H1 (cell line): ENCODE data around the gene ST8SIA2. TPM values are rescaled to one million over a fixed set of nuclear protein-coding genes. Genes with fewer than 3 reads are reported as not detected.

Source experiments
- NRF1 ChIP-seq: IDR thresholded peaks from 2 replicates; pipeline ENCODE4 v1.6.1; 2011; ENCODE audit warnings: mild to moderate bottlenecking, low read depth, low read length, improper control_type of control experiment
- POLR2AphosphoS5 ChIP-seq: IDR thresholded peaks from 2 replicates; pipeline ENCODE4 v1.6.1; 2011; ENCODE audit warnings: low read depth, low read length
- SP1 ChIP-seq: IDR thresholded peaks from 2 replicates; pipeline ENCODE4 v1.6.1; 2011; ENCODE audit warnings: low read depth, low read length
- SP2 ChIP-seq: IDR thresholded peaks from 2 replicates; pipeline ENCODE4 v1.6.1; 2012; ENCODE audit warnings: mild to moderate bottlenecking, low read length, inconsistent platforms
- ZNF274 ChIP-seq: IDR thresholded peaks from 2 replicates; pipeline ENCODE4 v1.7.0; 2012; ENCODE audit warnings: low read length, borderline replicate concordance; ENCODE audit errors: extremely low read depth
- polyA plus RNA-seq, 7 experiments: library from polyadenylated mRNA; depleted of rRNA in 3 of 7; stranded (reverse) in 5 of 7; unstranded in 2 of 7; fragments of >200 nt in 5 of 7; fragments of 200-250 nt in 2 of 7; gene quantifications; 1 replicate in 5 of 7; 2 replicates in 1 of 7; 4 replicates in 1 of 7; pipeline versions ENCODE4 v1.2.1 to v1.2.3, GENCODE V29; 2011 to 2013; ENCODE audit warnings: missing spikeins in 2 of 7, mixed read lengths in 2 of 7
- total RNA-seq: library from RNA; stranded (reverse); fragmentation: NEBNext Ultra II Directional; extraction: Animal tissue kit (Norgen Biotek cat#: 25700); gene quantifications from 2 replicates; pipeline ENCODE4 v1.2.1, GENCODE V29; 2021
- TF ChIP-seq, protein P1 (sequence below), 3 experiments: IDR thresholded peaks; 1 replicate in 2 of 3; 2 replicates in 1 of 3; pipeline versions ENCODE4 v1.5.1 to v1.6.1; 2011; ENCODE audit warnings: low read length in 3 of 3, mild to moderate bottlenecking in 3 of 3, inconsistent platforms in 2 of 3, low read depth in 1 of 3, moderate library complexity in 1 of 3; ENCODE audit not compliant: insufficient read depth in 1 of 3; ENCODE audit errors: control extremely low read depth in 1 of 3
- TF ChIP-seq, protein P2 (sequence below): IDR thresholded peaks from 2 replicates; pipeline ENCODE4 v1.6.1; 2011; ENCODE audit warnings: low read depth, mild to moderate bottlenecking, low read length; ENCODE audit not compliant: insufficient read depth

The ST8SIA2 gene
- total and polyA plus RNA-seq, 2 of the 8 experiments (the other 6 are each of a cell fraction or from before 2014, with no cell fraction given): 3.0 to 4.5 TPM

DNA sequence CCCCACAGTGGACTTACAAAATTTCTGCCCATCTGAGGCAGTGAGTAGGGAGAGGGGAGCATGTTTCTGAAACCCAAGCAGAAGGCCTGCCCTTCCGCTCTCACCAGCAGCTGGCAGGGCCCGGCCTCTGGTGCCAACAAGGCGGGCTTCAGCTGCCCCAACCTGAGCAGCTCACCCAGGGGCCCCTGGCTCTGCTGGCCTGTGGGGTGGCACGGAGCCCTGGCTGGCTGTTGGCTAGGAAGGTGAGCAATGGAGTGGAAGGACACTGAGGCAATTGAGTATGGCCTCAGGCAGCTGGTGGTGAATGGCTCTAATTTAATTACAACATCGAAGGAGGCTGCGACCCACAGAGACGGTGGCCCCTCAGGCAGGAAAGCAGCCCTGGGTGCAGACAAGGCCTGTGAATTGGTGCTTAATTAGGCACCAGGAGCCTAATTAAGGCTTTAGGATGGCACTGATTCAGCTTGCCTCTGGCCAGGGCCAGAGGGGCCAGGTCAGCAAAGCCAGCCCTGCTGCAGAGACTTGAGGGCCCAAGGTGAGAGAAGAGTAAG lies 60.9 kb downstream of the ST8SIA2 start (continued):
- TF ChIP-seq, protein P1, sequence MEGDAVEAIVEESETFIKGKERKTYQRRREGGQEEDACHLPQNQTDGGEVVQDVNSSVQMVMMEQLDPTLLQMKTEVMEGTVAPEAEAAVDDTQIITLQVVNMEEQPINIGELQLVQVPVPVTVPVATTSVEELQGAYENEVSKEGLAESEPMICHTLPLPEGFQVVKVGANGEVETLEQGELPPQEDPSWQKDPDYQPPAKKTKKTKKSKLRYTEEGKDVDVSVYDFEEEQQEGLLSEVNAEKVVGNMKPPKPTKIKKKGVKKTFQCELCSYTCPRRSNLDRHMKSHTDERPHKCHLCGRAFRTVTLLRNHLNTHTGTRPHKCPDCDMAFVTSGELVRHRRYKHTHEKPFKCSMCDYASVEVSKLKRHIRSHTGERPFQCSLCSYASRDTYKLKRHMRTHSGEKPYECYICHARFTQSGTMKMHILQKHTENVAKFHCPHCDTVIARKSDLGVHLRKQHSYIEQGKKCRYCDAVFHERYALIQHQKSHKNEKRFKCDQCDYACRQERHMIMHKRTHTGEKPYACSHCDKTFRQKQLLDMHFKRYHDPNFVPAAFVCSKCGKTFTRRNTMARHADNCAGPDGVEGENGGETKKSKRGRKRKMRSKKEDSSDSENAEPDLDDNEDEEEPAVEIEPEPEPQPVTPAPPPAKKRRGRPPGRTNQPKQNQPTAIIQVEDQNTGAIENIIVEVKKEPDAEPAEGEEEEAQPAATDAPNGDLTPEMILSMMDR (IDR thresholded peaks at IDR 0.05; ENCODE audit: control extremely low read depth in 1 of 3, insufficient read depth in 1 of 3, low read depth in 1 of 3, low read length in 3 of 3): no peak
- TF ChIP-seq ZNF274: no peak
- no peak for TF ChIP-seq POLR2AphosphoS5
- TF ChIP-seq, protein P2, sequence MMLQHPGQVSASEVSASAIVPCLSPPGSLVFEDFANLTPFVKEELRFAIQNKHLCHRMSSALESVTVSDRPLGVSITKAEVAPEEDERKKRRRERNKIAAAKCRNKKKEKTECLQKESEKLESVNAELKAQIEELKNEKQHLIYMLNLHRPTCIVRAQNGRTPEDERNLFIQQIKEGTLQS: no peak
- no peak for TF ChIP-seq SP1
- no peak for TF ChIP-seq SP2
- no peak for TF ChIP-seq NRF1
